Esophagus squamous epithelium (tissue), 4 donors: Measurements from ENCODE around the gene PTK6.
A peak's percentile ranks its signal among the peaks of the same experiment; 100 is the strongest.

Experiments used
- POLR2A ChIP-seq, 4 donors: fragments of 450-650 bp; IDR thresholded peaks; one replicate each; pipeline ENCODE4 v1.6.1; 2017; ENCODE audit warnings: antibody characterized with exemption in 4 of 4, mild to moderate bottlenecking in 4 of 4, moderate library complexity in 3 of 4
- TF ChIP-seq, protein P1 (sequence below), 6 experiments: fragments of 450-650 bp in 4 of 6; fragments of 200-600 bp in 2 of 6; sonication (generic) in 2 of 6; IDR thresholded peaks; one replicate each; pipeline ENCODE4 v1.5.1; 2016 to 2019; ENCODE audit warnings: antibody characterized with exemption in 6 of 6, mild to moderate bottlenecking in 4 of 6, moderate library complexity in 4 of 6

DNA sequence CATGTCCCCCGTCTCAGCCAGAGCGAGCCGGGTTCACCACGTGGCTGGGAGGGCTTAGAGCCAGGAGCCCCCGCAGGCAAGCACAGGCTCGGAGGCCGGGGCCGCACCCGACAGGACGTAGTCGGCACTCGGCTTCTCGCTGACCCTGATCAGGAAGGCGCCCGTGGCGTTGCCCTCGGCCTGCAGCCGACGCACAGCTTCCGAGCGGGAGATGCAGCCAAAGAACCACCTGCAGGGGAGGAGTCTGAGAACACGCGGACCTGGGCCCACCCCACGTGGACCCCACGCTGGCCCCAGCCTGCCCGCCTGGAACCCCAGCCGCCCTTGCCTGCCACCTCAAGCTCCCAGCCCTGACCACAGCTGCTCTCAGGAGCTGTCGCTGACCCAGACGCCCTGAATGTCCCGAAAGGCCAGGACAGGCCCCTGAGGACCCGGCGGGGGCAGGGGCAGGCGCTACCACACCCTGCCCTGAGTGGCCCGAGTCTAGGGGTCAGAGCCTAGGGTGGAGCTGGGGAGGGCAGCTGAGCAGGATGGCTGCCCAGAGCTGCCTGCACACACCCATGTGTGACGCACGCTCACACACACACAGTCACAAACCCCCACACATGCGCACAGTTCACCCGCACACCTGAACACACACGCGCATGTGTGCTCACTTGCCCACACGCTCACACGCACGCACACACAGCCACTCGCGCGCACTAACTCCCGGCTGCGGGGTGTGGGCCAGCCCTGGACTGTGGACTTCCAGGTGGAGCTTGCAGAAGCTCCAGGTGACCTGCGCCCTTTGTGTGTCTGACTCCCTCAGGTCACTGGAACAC, 2.1 kb downstream of the PTK6 start:
- TF ChIP-seq, protein P1, sequence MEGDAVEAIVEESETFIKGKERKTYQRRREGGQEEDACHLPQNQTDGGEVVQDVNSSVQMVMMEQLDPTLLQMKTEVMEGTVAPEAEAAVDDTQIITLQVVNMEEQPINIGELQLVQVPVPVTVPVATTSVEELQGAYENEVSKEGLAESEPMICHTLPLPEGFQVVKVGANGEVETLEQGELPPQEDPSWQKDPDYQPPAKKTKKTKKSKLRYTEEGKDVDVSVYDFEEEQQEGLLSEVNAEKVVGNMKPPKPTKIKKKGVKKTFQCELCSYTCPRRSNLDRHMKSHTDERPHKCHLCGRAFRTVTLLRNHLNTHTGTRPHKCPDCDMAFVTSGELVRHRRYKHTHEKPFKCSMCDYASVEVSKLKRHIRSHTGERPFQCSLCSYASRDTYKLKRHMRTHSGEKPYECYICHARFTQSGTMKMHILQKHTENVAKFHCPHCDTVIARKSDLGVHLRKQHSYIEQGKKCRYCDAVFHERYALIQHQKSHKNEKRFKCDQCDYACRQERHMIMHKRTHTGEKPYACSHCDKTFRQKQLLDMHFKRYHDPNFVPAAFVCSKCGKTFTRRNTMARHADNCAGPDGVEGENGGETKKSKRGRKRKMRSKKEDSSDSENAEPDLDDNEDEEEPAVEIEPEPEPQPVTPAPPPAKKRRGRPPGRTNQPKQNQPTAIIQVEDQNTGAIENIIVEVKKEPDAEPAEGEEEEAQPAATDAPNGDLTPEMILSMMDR (IDR thresholded peaks at IDR 0.05): no peak
- peak in 1 of 4 donors; percentile 69 for TF ChIP-seq POLR2A (IDR thresholded peaks at IDR 0.05)
